NCI-H69 (cell line): ENCODE data around the gene NDRG4.

Source experiments
- DNase-seq: peaks from one replicate; lab custom pipeline; 2025; lab: John Stamatoyannopoulos, UW

The NDRG4 gene

GRCh38 chr16:58499615-58500351, at the start of gene NDRG4:
NDRG4 (plus strand) TSS chr16:58500143; CDS start chr16:58500249, 106 bp downstream.
- DNase-seq, result peak; percentile 90

- no peak for DNase-seq
Observed at GRCh38 chr16:58450590-58450989, 49.4 kb upstream of the NDRG4 start.

GRCh38 chr16:58451265-58451689, 48.7 kb upstream of the NDRG4 start:
- peak; percentile 78 for DNase-seq

GRCh38 chr16:58451945-58452401, 48.0 kb upstream of the NDRG4 start:
- peak; percentile 41 for DNase-seq

- DNase-seq, result no peak
Observed at GRCh38 chr16:58452640-58453039, 47.3 kb upstream of the NDRG4 start.

GRCh38 chr16:58454178-58454577, 45.8 kb upstream of the NDRG4 start:
- DNase-seq, result no peak

- no peak for DNase-seq
Observed at GRCh38 chr16:58454856-58455255, 45.1 kb upstream of the NDRG4 start.

- DNase-seq, result no peak
Observed at GRCh38 chr16:58455750-58456149, 44.2 kb upstream of the NDRG4 start.

- DNase-seq, result no peak
Observed at GRCh38 chr16:58456193-58456592, 43.8 kb upstream of the NDRG4 start.

GRCh38 chr16:58458606-58459343, 41.2 kb upstream of the NDRG4 start:
- no peak for DNase-seq

- peak; percentile 5 for DNase-seq
Observed at GRCh38 chr16:58459344-58460218, 40.4 kb upstream of the NDRG4 start.

- no peak for DNase-seq
Observed at GRCh38 chr16:58460219-58460610, 39.7 kb upstream of the NDRG4 start.

GRCh38 chr16:58461056-58461455, 38.9 kb upstream of the NDRG4 start:
- DNase-seq, result no peak

- DNase-seq, result no peak
Observed at GRCh38 chr16:58461640-58462039, 38.3 kb upstream of the NDRG4 start.

GRCh38 chr16:58462089-58462488, 37.9 kb upstream of the NDRG4 start:
- DNase-seq, result no peak

- DNase-seq, result no peak
Observed at GRCh38 chr16:58462499-58462996, 37.4 kb upstream of the NDRG4 start.

GRCh38 chr16:58462997-58463941, 36.7 kb upstream of the NDRG4 start:
- DNase-seq, result peak; percentile 65

- peak; percentile 52 for DNase-seq
Observed at GRCh38 chr16:58464047-58464915, 35.7 kb upstream of the NDRG4 start.

- DNase-seq, result peak; percentile 44
Observed at GRCh38 chr16:58464916-58465731, 34.8 kb upstream of the NDRG4 start.
